Breast epithelium (tissue), 4 donors: Measurements from ENCODE around the gene RC3H2. TPM values are rescaled to one million over a fixed set of nuclear protein-coding genes. Genes with fewer than 3 reads are reported as not detected.

Experiments
- DNase-seq, 2 donors: peaks; one replicate each; pipeline ENCODE4 v3.0.0-alpha.2; 2019; ENCODE audit warnings: low spot score in 2 of 2
- H3K27ac ChIP-seq, 2 donors: fragments of 200-600 bp; sonication (generic) in 1 of 2; one replicate each; pipeline ENCODE4 v1.5.1; 2016 to 2019; ENCODE audit warnings: mild to moderate bottlenecking in 1 of 2
- H3K27me3 ChIP-seq, 2 donors: fragments of 200-600 bp; sonication (generic) in 1 of 2; one replicate each; pipeline versions ENCODE4 v1.5.1 to v1.6.0; 2017 to 2019; ENCODE audit warnings: control low read depth in 1 of 2, mild to moderate bottlenecking in 1 of 2
- H3K36me3 ChIP-seq: fragments of 200-600 bp; one replicate; pipeline ENCODE4 v1.5.1; 2019
- H3K4me1 ChIP-seq, 2 donors: fragments of 200-600 bp; sonication (generic); one replicate each; pipeline ENCODE4 v1.5.1; 2016 to 2019; ENCODE audit warnings: control low read depth in 1 of 2
- H3K4me3 ChIP-seq, 3 donors: fragments of 200-600 bp; sonication (generic); 1 replicate in 2 of 3; 2 replicates in 1 of 3; pipeline ENCODE4 v1.5.1; 2016 to 2019; ENCODE audit warnings: mild to moderate bottlenecking in 3 of 3, moderate library complexity in 2 of 3
- H3K9me3 ChIP-seq, 2 donors: fragments of 200-600 bp; sonication (generic) in 1 of 2; one replicate each; pipeline ENCODE4 v1.5.1; 2016 to 2019; ENCODE audit warnings: control low read depth in 1 of 2
- POLR2A ChIP-seq: fragments of 450-650 bp; IDR thresholded peaks from one replicate; pipeline ENCODE4 v1.6.1; 2016; ENCODE audit warnings: antibody characterized with exemption, mild to moderate bottlenecking, moderate library complexity
- POLR2AphosphoS5 ChIP-seq, 3 donors: sonication (generic); formaldehyde crosslinking; IDR thresholded peaks; one replicate each; pipeline ENCODE4 v1.6.1; 2017; ENCODE audit warnings: antibody characterized with exemption in 3 of 3
- intact Hi-C: fragments of 100-400 bp; cut with DNase I; formaldehyde crosslinking; loops from one replicate; pipeline ENCODE4 v1.15.1; 2023; ENCODE audit warnings: low total_unique reads
- total RNA-seq, 3 donors: library from RNA; depleted of rRNA; stranded (reverse); fragments of >200 nt; gene quantifications; one replicate each; pipeline ENCODE4 v1.1.0, GENCODE V29; 2016
- TF ChIP-seq, protein P1 (sequence below), 3 donors: fragments of 450-650 bp; IDR thresholded peaks; one replicate each; pipeline ENCODE4 v1.5.1; 2016 to 2017; ENCODE audit warnings: antibody characterized with exemption in 3 of 3, mild to moderate bottlenecking in 3 of 3, moderate library complexity in 3 of 3

RC3H2 gene
- total RNA-seq, 3 donors from 2014 or later, result 38.6 to 44.6 (median 41.6) TPM

DNA sequence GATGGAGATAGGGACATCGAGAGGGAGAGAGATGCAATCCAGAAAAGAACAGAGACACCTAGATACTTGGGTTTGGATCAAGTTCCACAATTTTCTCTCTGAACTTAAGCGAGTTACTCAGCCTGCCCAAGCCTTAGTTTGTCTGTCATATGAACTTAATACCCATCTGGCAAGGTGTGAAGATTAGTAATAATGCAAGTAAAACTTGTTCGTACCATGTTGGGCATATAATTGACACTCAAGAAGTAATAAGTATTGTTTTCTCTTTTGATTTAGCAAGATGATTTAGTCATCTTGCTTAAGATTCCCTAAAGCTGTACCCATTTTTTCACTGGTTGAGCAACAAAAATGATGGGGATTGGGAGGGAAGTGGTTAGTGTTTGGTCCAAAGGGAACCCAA lies 43.2 kb upstream of the RC3H2 start:
- no peak for TF ChIP-seq POLR2A
- TF ChIP-seq, protein P1, sequence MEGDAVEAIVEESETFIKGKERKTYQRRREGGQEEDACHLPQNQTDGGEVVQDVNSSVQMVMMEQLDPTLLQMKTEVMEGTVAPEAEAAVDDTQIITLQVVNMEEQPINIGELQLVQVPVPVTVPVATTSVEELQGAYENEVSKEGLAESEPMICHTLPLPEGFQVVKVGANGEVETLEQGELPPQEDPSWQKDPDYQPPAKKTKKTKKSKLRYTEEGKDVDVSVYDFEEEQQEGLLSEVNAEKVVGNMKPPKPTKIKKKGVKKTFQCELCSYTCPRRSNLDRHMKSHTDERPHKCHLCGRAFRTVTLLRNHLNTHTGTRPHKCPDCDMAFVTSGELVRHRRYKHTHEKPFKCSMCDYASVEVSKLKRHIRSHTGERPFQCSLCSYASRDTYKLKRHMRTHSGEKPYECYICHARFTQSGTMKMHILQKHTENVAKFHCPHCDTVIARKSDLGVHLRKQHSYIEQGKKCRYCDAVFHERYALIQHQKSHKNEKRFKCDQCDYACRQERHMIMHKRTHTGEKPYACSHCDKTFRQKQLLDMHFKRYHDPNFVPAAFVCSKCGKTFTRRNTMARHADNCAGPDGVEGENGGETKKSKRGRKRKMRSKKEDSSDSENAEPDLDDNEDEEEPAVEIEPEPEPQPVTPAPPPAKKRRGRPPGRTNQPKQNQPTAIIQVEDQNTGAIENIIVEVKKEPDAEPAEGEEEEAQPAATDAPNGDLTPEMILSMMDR (IDR thresholded peaks at IDR 0.05), result no peak
- TF ChIP-seq POLR2AphosphoS5 (IDR thresholded peaks at IDR 0.05), result no peak
- Histone ChIP-seq H3K27ac (peak overlapping the region in 1 of 2 donors; percentile 33), H3K27me3 (no peaks in the 10 kb centered on the region), H3K36me3 (no peaks in the 10 kb centered on the region), H3K4me3 (peak overlapping the region in 1 of 3 donors; percentile 27), H3K9me3 (no peaks in the 10 kb centered on the region), H3K4me1 (no peaks in the 10 kb centered on the region)
- intact Hi-C loops, result no loop called here
- DNase-seq, result no peak

DNA sequence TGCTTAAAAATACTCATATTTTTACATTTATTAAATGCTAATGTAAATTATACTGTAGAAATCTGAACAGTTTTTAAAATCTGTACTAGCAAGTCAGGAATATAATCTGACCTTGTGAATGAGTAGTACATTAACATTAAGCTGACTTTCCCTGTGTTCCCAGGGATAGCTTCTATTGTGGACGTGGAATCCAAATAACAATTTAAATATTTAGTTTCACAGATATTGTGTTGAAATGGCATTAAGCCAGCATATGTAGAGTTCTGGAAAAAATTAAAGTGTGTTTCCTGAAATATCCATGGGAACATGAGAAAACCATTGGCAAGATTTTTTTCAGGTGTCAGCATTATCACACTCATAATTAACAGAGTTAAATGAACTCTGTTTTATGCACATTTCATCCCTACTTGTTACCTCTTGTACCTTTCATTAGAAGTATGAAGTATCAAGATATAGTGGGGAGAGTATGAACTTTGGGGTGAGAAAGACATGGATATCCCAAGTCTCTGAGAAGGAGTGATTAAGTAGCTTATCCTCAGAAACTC lies 41.4 kb upstream of the RC3H2 start:
- Histone ChIP-seq H3K27ac (no peak overlapping the region), H3K4me3 (no peak overlapping the region), H3K4me1 (no peaks in the 10 kb centered on the region), H3K9me3 (no peaks in the 10 kb centered on the region), H3K27me3 (no peaks in the 10 kb centered on the region), H3K36me3 (no peaks in the 10 kb centered on the region)
- DNase-seq, result no peak
- TF ChIP-seq POLR2A (no peak), POLR2AphosphoS5 (IDR thresholded peaks at IDR 0.05) (no peak)
- TF ChIP-seq, protein P1 (IDR thresholded peaks at IDR 0.05), result no peak
- intact Hi-C loops, result no loop called here

DNA sequence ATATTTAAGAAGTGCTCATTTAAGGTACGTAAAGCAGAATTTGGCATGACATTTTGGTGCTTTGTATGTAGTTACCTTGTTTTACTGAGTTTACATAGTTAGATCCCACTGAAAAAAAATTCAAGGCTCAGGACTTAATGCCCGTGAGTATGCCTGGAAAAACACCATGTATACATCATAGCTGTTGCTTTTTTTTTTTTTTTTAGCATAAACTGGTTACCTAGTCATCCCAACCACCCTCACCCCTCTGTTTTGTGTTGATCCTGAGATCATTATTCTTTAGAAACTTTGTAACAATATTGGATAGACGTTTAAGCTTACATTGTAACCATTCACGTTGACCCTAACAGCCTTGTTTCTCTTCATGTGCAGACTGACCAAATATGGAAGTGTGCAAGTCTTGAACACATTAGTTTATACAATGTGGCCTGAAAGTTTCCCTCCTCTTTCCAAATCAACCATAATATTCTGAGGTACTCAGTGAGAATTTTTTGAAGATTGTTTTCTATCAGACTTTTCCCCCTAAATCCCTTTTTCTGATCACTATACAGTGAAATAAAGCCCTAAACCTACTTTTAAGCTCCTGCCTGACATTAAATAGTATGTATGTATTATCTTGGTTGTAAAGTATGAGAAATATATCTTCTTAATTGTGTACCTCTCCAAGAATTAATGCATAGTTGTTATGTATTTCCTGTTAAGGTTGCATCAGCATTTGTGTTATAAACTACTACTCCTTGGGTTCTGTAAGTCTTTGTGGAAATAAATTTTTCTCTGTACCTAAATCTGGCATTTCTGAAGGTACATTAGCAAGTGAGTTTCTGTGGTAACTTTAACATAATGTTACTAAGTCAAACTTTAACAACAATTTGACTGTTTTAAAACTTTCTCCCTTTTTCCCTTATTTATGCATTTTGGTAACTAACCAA lies 40.1 kb upstream of the RC3H2 start:
- no peak for TF ChIP-seq POLR2AphosphoS5 (IDR thresholded peaks at IDR 0.05)
- TF ChIP-seq POLR2A, result no peak
- intact Hi-C loops, result no loop called here
- no peak overlapping the region for H3K27ac ChIP-seq

DNA sequence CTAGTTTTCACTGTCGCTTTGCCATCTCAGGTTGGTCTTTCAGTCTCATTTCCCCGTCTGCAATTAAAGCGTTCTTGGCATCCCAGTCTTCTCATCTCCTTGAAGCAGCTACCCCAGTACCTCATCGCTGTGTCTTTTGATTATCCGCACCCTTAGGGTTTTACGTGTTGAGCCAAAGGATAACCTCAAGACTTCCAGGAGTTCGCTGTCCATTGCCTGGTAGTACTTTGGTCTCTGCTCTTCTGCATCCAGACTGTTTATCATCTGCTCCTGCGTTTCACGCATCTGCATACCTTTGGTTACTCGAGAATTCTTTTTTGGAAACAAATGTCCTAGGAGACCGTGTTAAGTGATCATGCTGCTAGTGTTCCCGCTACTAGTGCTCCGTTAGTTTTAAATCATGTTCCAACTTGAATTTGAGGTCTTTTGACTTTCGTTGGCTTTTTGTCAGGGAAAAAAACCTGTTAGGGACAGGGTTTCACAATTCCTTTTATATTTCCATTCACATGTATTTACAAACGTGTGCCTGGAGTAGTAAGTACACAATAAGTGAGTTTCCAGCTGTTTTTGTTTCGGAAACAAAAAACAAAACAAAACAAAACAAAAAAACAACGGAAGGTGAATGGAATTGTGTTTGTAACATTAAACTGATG lies 36.5 kb upstream of the RC3H2 start:
- no peaks in the 10 kb centered on the region for H3K9me3 ChIP-seq
- peak overlapping the region; percentile 73 to 83 (median 81) for H3K4me3 ChIP-seq
- DNase-seq, result no peak
- TF ChIP-seq, protein P1 (IDR thresholded peaks at IDR 0.05), result no peak
- TF ChIP-seq POLR2AphosphoS5 (IDR thresholded peaks at IDR 0.05) (no peak), POLR2A (no peak)
- H3K27me3 ChIP-seq, result no peaks in the 10 kb centered on the region
- no peaks in the 10 kb centered on the region for H3K4me1 ChIP-seq
- intact Hi-C loops, result no loop called here
- H3K36me3 ChIP-seq, result no peaks in the 10 kb centered on the region
- H3K27ac ChIP-seq, result peak overlapping the region; percentile 98

More for the DNA sequence above, 40.1 kb upstream of the RC3H2 start:
- no peak overlapping the region for H3K4me3 ChIP-seq
- no peaks in the 10 kb centered on the region for H3K4me1 ChIP-seq
- H3K9me3 ChIP-seq, result no peaks in the 10 kb centered on the region
- H3K36me3 ChIP-seq, result no peaks in the 10 kb centered on the region
- H3K27me3 ChIP-seq, result no peaks in the 10 kb centered on the region
- DNase-seq, result no peak

DNA sequence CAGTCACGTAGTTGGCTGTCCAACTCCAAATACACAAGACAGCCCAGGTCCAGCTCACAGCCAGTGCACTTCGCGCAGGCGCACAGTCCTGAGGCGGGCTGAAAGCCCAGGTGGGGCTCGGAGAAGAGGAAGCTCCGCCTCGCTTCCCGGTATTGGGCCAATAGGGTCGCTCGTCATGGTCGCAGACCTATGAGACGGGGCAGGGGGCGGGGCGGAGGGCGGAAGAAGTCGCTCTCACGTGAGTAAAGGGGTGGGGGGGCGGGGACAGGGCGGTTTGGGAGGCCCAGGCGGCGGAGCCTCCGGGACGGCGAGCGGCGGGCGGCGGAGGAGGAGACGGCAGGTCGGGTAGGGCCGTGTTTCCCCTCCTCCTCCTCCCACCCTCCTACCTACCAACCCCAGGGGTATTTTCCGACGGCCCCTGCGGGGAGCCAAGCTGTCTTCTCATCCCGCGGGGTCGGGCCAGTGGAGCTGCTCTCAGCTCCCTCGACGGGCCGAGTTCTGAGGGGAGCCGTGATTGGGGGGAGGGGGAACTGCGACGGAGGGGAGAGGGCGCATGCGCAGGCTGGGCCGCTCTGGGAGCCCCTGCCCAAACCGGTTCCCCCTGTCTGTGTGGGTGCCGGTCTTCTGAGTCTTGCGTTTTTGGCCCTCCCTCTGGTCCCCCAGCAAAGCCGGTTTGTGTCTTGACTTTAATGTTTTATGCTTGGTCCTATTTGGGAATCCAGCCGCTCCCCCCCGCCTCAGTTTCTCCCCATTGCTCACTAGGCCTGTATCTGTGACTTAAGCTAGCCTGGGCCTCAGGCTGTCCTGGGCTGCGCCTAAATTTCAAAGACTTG lies 35.8 kb upstream of the RC3H2 start, which contains the start of gene RABGAP1:
RABGAP1 (plus strand) TSS at position 272 of the 833 bp plus-strand sequence. CDS start 16,040 bp downstream, outside the sequence.
- peak; percentile 99 for DNase-seq
- Histone ChIP-seq H3K36me3 (no peaks in the 10 kb centered on the region), H3K4me1 (no peaks in the 10 kb centered on the region), H3K27ac (peak within 1 kb of the TSS; percentile 98), H3K27me3 (no peaks in the 10 kb centered on the region), H3K4me3 (peak within 1 kb of the TSS; percentile 73 to 83 (median 81)), H3K9me3 (no peaks in the 10 kb centered on the region)
- TF ChIP-seq, protein P1 (IDR thresholded peaks at IDR 0.05), result no peak
- TF ChIP-seq POLR2AphosphoS5 (IDR thresholded peaks at IDR 0.05) (peak; percentile 80 to 92 (median 82)), POLR2A (peak; percentile 72)
- intact Hi-C loops, result no loop called here
